ENCODE data around the gene IL1RAPL1. TPM values are rescaled to one million over a fixed set of nuclear protein-coding genes. Genes with fewer than 3 reads are reported as not detected.

Gene IL1RAPL1
- total RNA-seq, 1 experiment from 2014 or later: not detected

- CTCF ChIA-PET: interaction anchor here (0.6 kb wide), 1 partner anchor 1681 kb away, joined by 3 read pairs; no protein-coding TSS in a partner anchor
- TF ChIP-seq, protein P1, sequence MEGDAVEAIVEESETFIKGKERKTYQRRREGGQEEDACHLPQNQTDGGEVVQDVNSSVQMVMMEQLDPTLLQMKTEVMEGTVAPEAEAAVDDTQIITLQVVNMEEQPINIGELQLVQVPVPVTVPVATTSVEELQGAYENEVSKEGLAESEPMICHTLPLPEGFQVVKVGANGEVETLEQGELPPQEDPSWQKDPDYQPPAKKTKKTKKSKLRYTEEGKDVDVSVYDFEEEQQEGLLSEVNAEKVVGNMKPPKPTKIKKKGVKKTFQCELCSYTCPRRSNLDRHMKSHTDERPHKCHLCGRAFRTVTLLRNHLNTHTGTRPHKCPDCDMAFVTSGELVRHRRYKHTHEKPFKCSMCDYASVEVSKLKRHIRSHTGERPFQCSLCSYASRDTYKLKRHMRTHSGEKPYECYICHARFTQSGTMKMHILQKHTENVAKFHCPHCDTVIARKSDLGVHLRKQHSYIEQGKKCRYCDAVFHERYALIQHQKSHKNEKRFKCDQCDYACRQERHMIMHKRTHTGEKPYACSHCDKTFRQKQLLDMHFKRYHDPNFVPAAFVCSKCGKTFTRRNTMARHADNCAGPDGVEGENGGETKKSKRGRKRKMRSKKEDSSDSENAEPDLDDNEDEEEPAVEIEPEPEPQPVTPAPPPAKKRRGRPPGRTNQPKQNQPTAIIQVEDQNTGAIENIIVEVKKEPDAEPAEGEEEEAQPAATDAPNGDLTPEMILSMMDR (IDR thresholded peaks at IDR 0.05; ENCODE audit: unreplicated experiment): no peak
- H3K27me3 Mint-ChIP-seq (ENCODE audit: unreplicated experiment): no peaks in the 10 kb centered on the region
- H3K27ac Mint-ChIP-seq (ENCODE audit: unreplicated experiment): no peak overlapping the region
- H3K9me3 Mint-ChIP-seq (ENCODE audit: low read depth, unreplicated experiment): no peaks in the 10 kb centered on the region
- H3K36me3 Mint-ChIP-seq (ENCODE audit: insufficient read depth, unreplicated experiment): no peaks in the 10 kb centered on the region
- no peak overlapping the region for H3K4me3 Mint-ChIP-seq (ENCODE audit: low read depth, unreplicated experiment)
- intact Hi-C loops (cut with micrococcal nuclease; ENCODE audit: unreplicated experiment): no loop called here
- H3K4me1 Mint-ChIP-seq (ENCODE audit: low read depth, unreplicated experiment): no peaks in the 10 kb centered on the region
- DNase-seq: no peak
- no TSS peak for BruUV-seq (replicated peaks)
Observed at GRCh38 chrX:29136904-29137303, 549.7 kb downstream of the IL1RAPL1 start.

DNA sequence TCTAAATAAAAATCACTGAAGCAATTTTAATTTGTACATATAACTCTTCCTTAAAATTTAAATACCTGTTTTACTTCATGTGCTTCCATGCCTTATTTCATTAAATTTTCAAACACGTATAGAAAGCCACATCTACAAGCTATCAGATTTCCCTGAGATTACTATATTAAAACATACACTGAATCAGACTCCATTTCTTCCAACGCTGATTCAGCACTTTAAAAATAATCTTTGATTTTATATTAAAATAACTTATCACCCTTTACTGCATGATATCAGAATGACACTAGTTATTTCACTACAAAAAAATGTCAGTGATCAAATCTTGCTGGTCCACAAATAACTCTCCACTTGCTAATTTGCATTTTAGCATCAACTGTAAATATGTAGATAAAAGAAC is 550.8 kb downstream of the IL1RAPL1 start:
- H3K27me3 Mint-ChIP-seq (ENCODE audit: unreplicated experiment): no peaks in the 10 kb centered on the region
- intact Hi-C loops (cut with micrococcal nuclease; ENCODE audit: unreplicated experiment): no loop called here
- no peaks in the 10 kb centered on the region for H3K36me3 Mint-ChIP-seq (ENCODE audit: insufficient read depth, unreplicated experiment)
- no peaks in the 10 kb centered on the region for H3K9me3 Mint-ChIP-seq (ENCODE audit: low read depth, unreplicated experiment)
- no peaks in the 10 kb centered on the region for H3K4me1 Mint-ChIP-seq (ENCODE audit: low read depth, unreplicated experiment)
- no peak overlapping the region for H3K4me3 Mint-ChIP-seq (ENCODE audit: low read depth, unreplicated experiment)
- CTCF ChIA-PET: no interaction called here
- H3K27ac Mint-ChIP-seq (ENCODE audit: unreplicated experiment): no peak overlapping the region
- no peak for DNase-seq
- no TSS peak for BruUV-seq (replicated peaks)
- TF ChIP-seq, protein P1 (IDR thresholded peaks at IDR 0.05; ENCODE audit: unreplicated experiment): no peak

DNA sequence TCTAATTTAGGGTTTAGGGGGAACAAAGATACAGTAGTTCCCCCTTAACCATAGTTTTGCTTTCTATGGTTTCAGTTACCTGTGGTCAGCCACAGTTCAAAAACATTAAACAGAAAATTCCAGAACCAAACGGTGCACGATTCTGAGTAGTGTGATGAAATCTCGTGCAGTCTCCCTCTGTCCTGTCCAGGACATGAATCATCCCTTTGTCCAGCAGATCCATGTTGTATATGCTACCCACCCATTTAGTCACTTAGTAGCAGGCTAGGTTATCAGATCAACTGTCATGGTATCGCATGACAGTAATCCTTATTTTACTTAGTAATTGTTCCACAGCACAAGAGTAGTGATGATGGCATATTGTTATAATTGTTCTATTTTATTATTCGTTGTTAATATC is 556.1 kb downstream of the IL1RAPL1 start:
- Mint-ChIP-seq H3K27ac (ENCODE audit: unreplicated experiment) (no peak overlapping the region), H3K9me3 (ENCODE audit: low read depth, unreplicated experiment) (peaks cover 5% of the 10 kb centered on the region), H3K4me1 (ENCODE audit: low read depth, unreplicated experiment) (no peaks in the 10 kb centered on the region), H3K27me3 (ENCODE audit: unreplicated experiment) (no peaks in the 10 kb centered on the region), H3K4me3 (ENCODE audit: low read depth, unreplicated experiment) (no peak overlapping the region), H3K36me3 (ENCODE audit: insufficient read depth, unreplicated experiment) (no peaks in the 10 kb centered on the region)
- intact Hi-C loops (cut with micrococcal nuclease; ENCODE audit: unreplicated experiment): no loop called here
- TF ChIP-seq, protein P1 (IDR thresholded peaks at IDR 0.05; ENCODE audit: unreplicated experiment): no peak
- CTCF ChIA-PET: no interaction called here
- DNase-seq: no peak
- BruUV-seq (replicated peaks): no TSS peak

- CTCF ChIA-PET: no interaction called here
- intact Hi-C loops (cut with micrococcal nuclease; ENCODE audit: unreplicated experiment): no loop called here
- TF ChIP-seq, protein P1 (IDR thresholded peaks at IDR 0.05; ENCODE audit: unreplicated experiment): no peak
- H3K36me3 Mint-ChIP-seq (ENCODE audit: insufficient read depth, unreplicated experiment): no peaks in the 10 kb centered on the region
- no TSS peak for BruUV-seq (replicated peaks)
- no peak overlapping the region for H3K4me3 Mint-ChIP-seq (ENCODE audit: low read depth, unreplicated experiment)
- no peaks in the 10 kb centered on the region for H3K4me1 Mint-ChIP-seq (ENCODE audit: low read depth, unreplicated experiment)
- no peak for DNase-seq
- H3K27me3 Mint-ChIP-seq (ENCODE audit: unreplicated experiment): no peaks in the 10 kb centered on the region
- H3K27ac Mint-ChIP-seq (ENCODE audit: unreplicated experiment): no peak overlapping the region
- peaks cover 5% of the 10 kb centered on the region for H3K9me3 Mint-ChIP-seq (ENCODE audit: low read depth, unreplicated experiment)
Observed at GRCh38 chrX:29143756-29144155, 556.5 kb downstream of the IL1RAPL1 start.
